Measurements from ENCODE around the gene ZNF134. TPM values are rescaled to one million over a fixed set of nuclear protein-coding genes. Genes with fewer than 3 reads are reported as not detected.
A peak's percentile ranks its signal among the peaks of the same experiment; 100 is the strongest.

The ZNF134 gene
- total and polyA plus RNA-seq, 8 donors, result 2.3 to 9.8 (median 5.8) TPM

GRCh38 chr19:57633832-57634131 lies 19.7 kb downstream of the ZNF134 start:
- DNase-seq (peak in 1 of 6 donors; percentile 21), ATAC-seq (peak; percentile 5 to 28 (median 8)), FAIRE-seq (no peak)
- no peak for TF ChIP-seq CTCF (IDR thresholded peaks at IDR 0.05)
- Histone ChIP-seq H3K27me3 (no peaks in the 10 kb centered on the region), H3K4me1 (no peaks in the 10 kb centered on the region), H3K4me3 (peak overlapping the region; percentile 52 to 91 (median 74)), H3K36me3 (peaks cover 0 to 29% (median 0%) of the 10 kb centered on the region in 3 donors), H3K27ac (no peak overlapping the region), H3K9me3 (peaks cover 0 to 6% (median 0%) of the 10 kb centered on the region in 4 donors)
- WGBS, 2 donors, result 36 to 38% methylated on average over 6 of the region's 6 CpGs
- intact Hi-C loops (cut with DNase I), result no loop called here

GRCh38 chr19:57637379-57637778 lies 23.3 kb downstream of the ZNF134 start:
- peaks cover 0 to 11% (median 0%) of the 10 kb centered on the region in 4 donors for H3K9me3 ChIP-seq
- no peaks in the 10 kb centered on the region for H3K4me1 ChIP-seq
- H3K36me3 ChIP-seq, result peaks cover 4 to 62% (median 10%) of the 10 kb centered on the region in 3 donors
- 95 to 97% methylated on average over 4 of the region's 4 CpGs for WGBS, 2 donors
- no peak for TF ChIP-seq CTCF (IDR thresholded peaks at IDR 0.05)
- DNase-seq (no peak), FAIRE-seq (no peak), ATAC-seq (no peak)
- H3K27me3 ChIP-seq, result no peaks in the 10 kb centered on the region
- H3K4me3 ChIP-seq, result no peak overlapping the region
- no peak overlapping the region for H3K27ac ChIP-seq
- intact Hi-C loops (cut with DNase I), result no loop called here

- no peak for ATAC-seq
- intact Hi-C loops (cut with DNase I), result no loop called here
- Histone ChIP-seq H3K4me3 (no peak overlapping the region), H3K9me3 (peaks cover 0 to 11% (median 0%) of the 10 kb centered on the region in 4 donors), H3K27ac (no peak overlapping the region), H3K36me3 (peaks cover 4 to 48% (median 10%) of the 10 kb centered on the region in 3 donors), H3K27me3 (no peaks in the 10 kb centered on the region), H3K4me1 (no peaks in the 10 kb centered on the region)
- FAIRE-seq, result no peak
- no peak for TF ChIP-seq CTCF (IDR thresholded peaks at IDR 0.05)
- 95 to 96% methylated on average over 4 of the region's 4 CpGs for WGBS, 2 donors
- no peak for DNase-seq
Observed at GRCh38 chr19:57641715-57642234, 27.7 kb downstream of the ZNF134 start.

- FAIRE-seq (no peak), ATAC-seq (no peak), DNase-seq (no peak)
- WGBS, 2 donors, result 80% methylated on average over 4 of the region's 4 CpGs
- Histone ChIP-seq H3K4me1 (no peaks in the 10 kb centered on the region), H3K4me3 (no peak overlapping the region), H3K27ac (no peak overlapping the region), H3K9me3 (peaks cover 0 to 5% (median 0%) of the 10 kb centered on the region in 4 donors), H3K36me3 (peaks cover 4 to 42% (median 10%) of the 10 kb centered on the region in 3 donors), H3K27me3 (no peaks in the 10 kb centered on the region)
- TF ChIP-seq CTCF (IDR thresholded peaks at IDR 0.05), result no peak
- intact Hi-C loops (cut with DNase I), result no loop called here
Observed at GRCh38 chr19:57642396-57643046, 28.5 kb downstream of the ZNF134 start.

GRCh38 chr19:57643734-57644133 lies 29.7 kb downstream of the ZNF134 start:
- Histone ChIP-seq H3K27ac (no peak overlapping the region), H3K9me3 (peaks cover 0 to 5% (median 0%) of the 10 kb centered on the region in 4 donors), H3K4me3 (no peak overlapping the region), H3K36me3 (peaks cover 4 to 34% (median 10%) of the 10 kb centered on the region in 3 donors), H3K4me1 (no peaks in the 10 kb centered on the region), H3K27me3 (no peaks in the 10 kb centered on the region)
- FAIRE-seq (no peak), ATAC-seq (no peak), DNase-seq (no peak)
- intact Hi-C loops (cut with DNase I), result no loop called here
- no peak for TF ChIP-seq CTCF (IDR thresholded peaks at IDR 0.05)

All from pancreas (tissue), 10 donors.